H1 (cell line): Measurements from ENCODE around the gene DHRS7C. TPM values are rescaled to one million over a fixed set of nuclear protein-coding genes. Genes with fewer than 3 reads are reported as not detected.

Source experiments
- CTCF ChIA-PET: fragments of 300-600 bp; sonication (Branson Sonifier 250); formaldehyde crosslinking; loops from one replicate; lab custom pipeline; 2021; ENCODE audit not compliant: partially characterized antibody; lab: Charles Lee
- POLR2A ChIA-PET: fragments of 300-600 bp; sonication (Branson Sonifier 250); formaldehyde crosslinking; loops from one replicate; lab custom pipeline; 2021; ENCODE audit warnings: inconsistent platforms; ENCODE audit not compliant: partially characterized antibody; lab: Charles Lee
- DNase-seq, 2 experiments: peaks; one replicate each; pipeline versions ENCODE4 v3.0.0 to v3.0.0-alpha.2; 2010 to 2022; ENCODE audit warnings: low spot score in 2 of 2, low read depth in 1 of 2, mixed read lengths in 1 of 2
- FAIRE-seq: peaks from 2 replicates; lab custom pipeline; 2011; peaks lifted over from hg19 to GRCh38; lab: Jason Lieb, UNC
- H2AFZ ChIP-seq: 2 replicates; pipeline ENCODE4 v1.8.1; 2012; ENCODE audit warnings: low read length, inconsistent platforms
- H2AK5ac ChIP-seq: 2 replicates; pipeline ENCODE4 v1.6.1; 2013; ENCODE audit warnings: low read depth, low read length
- H2BK120ac ChIP-seq: replicated peaks from 2 replicates; pipeline ENCODE3; 2013; ENCODE audit warnings: low read depth, low read length, inconsistent platforms
- H2BK12ac ChIP-seq: 2 replicates; pipeline ENCODE4 v1.6.1; 2013; ENCODE audit warnings: low read depth, low read length
- H2BK15ac ChIP-seq: 2 replicates; pipeline ENCODE4 v1.6.1; 2013; ENCODE audit warnings: low read length
- H2BK20ac ChIP-seq: 2 replicates; pipeline ENCODE4 v1.6.1; 2013; ENCODE audit warnings: low read length
- H2BK5ac ChIP-seq: 2 replicates; pipeline ENCODE4 v1.6.1; 2013; ENCODE audit warnings: low read depth, low read length
- H3K14ac ChIP-seq: 2 replicates; pipeline ENCODE4 v1.6.1; 2013; ENCODE audit warnings: inconsistent platforms; ENCODE audit not compliant: insufficient read length
- H3K18ac ChIP-seq: 2 replicates; pipeline ENCODE4 v1.6.1; 2013; ENCODE audit warnings: low read length; ENCODE audit errors: extremely low read depth
- H3K23ac ChIP-seq: 2 replicates; pipeline ENCODE4 v1.6.1; 2013; ENCODE audit warnings: inconsistent platforms; ENCODE audit not compliant: insufficient read length
- H3K23me2 ChIP-seq: 2 replicates; pipeline ENCODE4 v1.6.1; 2013; ENCODE audit warnings: low read depth, low read length
- H3K27ac ChIP-seq: 2 replicates; pipeline ENCODE4 v1.6.1; 2011; ENCODE audit warnings: low read depth, low read length, inconsistent platforms
- H3K27me3 ChIP-seq, 4 experiments: replicated peaks in 1 of 4; 1 replicate in 1 of 4; 2 replicates in 3 of 4; pipeline versions ENCODE4 v1.6.1 to v1.8.1; 2011 to 2013; ENCODE audit warnings: low read length in 3 of 4, mild to moderate bottlenecking in 3 of 4, inconsistent platforms in 2 of 4, mixed read lengths in 2 of 4, moderate library complexity in 1 of 4; ENCODE audit not compliant: control insufficient read depth in 3 of 4, insufficient read depth in 3 of 4; ENCODE audit errors: extremely low read depth in 1 of 4
- H3K36me3 ChIP-seq, 4 experiments: 2 replicates each; pipeline versions ENCODE4 v1.6.1 to v1.8.1; 2011 to 2013; ENCODE audit warnings: mild to moderate bottlenecking in 4 of 4, low read length in 3 of 4, moderate library complexity in 2 of 4, control low read depth in 1 of 4, inconsistent platforms in 1 of 4; ENCODE audit not compliant: insufficient read depth in 4 of 4, control insufficient read depth in 2 of 4
- H3K4ac ChIP-seq: replicated peaks from 2 replicates; pipeline ENCODE3; 2013; ENCODE audit warnings: low read length, low read depth, mixed read lengths, inconsistent platforms; ENCODE audit not compliant: insufficient read length
- H3K4me1 ChIP-seq, 4 experiments: replicated peaks in 1 of 4; 1 replicate in 1 of 4; 2 replicates in 3 of 4; pipeline versions ENCODE4 v1.6.1 to v1.8.1; 2011 to 2013; ENCODE audit warnings: low read length in 3 of 4, inconsistent platforms in 2 of 4, mixed read lengths in 1 of 4; ENCODE audit not compliant: insufficient read depth in 4 of 4, control insufficient read depth in 3 of 4
- H3K4me2 ChIP-seq, 2 experiments: 2 replicates each; pipeline versions ENCODE4 v1.6.1 to v1.8.1; 2011 to 2013; ENCODE audit warnings: low read depth in 2 of 2, low read length in 2 of 2, control low read depth in 1 of 2, inconsistent platforms in 1 of 2, mild to moderate bottlenecking in 1 of 2; ENCODE audit not compliant: insufficient read depth in 1 of 2
- H3K4me3 ChIP-seq, 4 experiments: fragments of 200-600, 300-600 bp in 1 of 4; sonication (generic), shearing (Covaris generic), sonication (Bioruptor Twin) in 1 of 4; 2 replicates each; pipeline versions ENCODE4 v1.5.1 to v1.8.1; 2011 to 2016; ENCODE audit warnings: low read length in 4 of 4, low read depth in 3 of 4, control low read depth in 2 of 4, inconsistent platforms in 2 of 4, mild to moderate bottlenecking in 2 of 4, mixed read lengths in 1 of 4, moderate library complexity in 1 of 4; ENCODE audit not compliant: insufficient read depth in 2 of 4; ENCODE audit errors: extremely low read depth in 1 of 4
- H3K56ac ChIP-seq: replicated peaks from 2 replicates; pipeline ENCODE3; 2013; ENCODE audit warnings: low read depth, mild to moderate bottlenecking, mixed read lengths, low read length, inconsistent platforms; ENCODE audit not compliant: insufficient read length
- H3K79me1 ChIP-seq: 2 replicates; pipeline ENCODE4 v1.6.1; 2013; ENCODE audit warnings: low read depth, low read length, control low read depth
- H3K79me2 ChIP-seq, 2 experiments: 2 replicates each; pipeline versions ENCODE4 v1.6.1 to v1.8.1; 2012 to 2013; ENCODE audit warnings: low read length in 2 of 2, mild to moderate bottlenecking in 2 of 2, inconsistent platforms in 1 of 2; ENCODE audit not compliant: insufficient read depth in 2 of 2, control insufficient read depth in 1 of 2
- H3K9ac ChIP-seq, 4 experiments: replicated peaks in 1 of 4; 1 replicate in 1 of 4; 2 replicates in 3 of 4; pipeline versions ENCODE4 v1.6.1 to v1.8.1; 2011 to 2013; ENCODE audit warnings: low read depth in 3 of 4, low read length in 3 of 4, control low read depth in 2 of 4, mild to moderate bottlenecking in 2 of 4, moderate library complexity in 2 of 4, inconsistent platforms in 1 of 4; ENCODE audit errors: extremely low read depth in 1 of 4
- H3K9me3 ChIP-seq, 2 experiments: 2 replicates each; pipeline versions ENCODE4 v1.6.1 to v1.8.1; 2012 to 2013; ENCODE audit warnings: mild to moderate bottlenecking in 2 of 2, moderate library complexity in 2 of 2, control low read depth in 1 of 2, inconsistent platforms in 1 of 2, low read depth in 1 of 2, low read length in 1 of 2, mixed read lengths in 1 of 2; ENCODE audit not compliant: insufficient read depth in 2 of 2
- H4K20me1 ChIP-seq, 2 experiments: replicated peaks in 1 of 2; 2 replicates each; pipeline versions ENCODE3 to v1.8.1; 2011 to 2013; ENCODE audit warnings: inconsistent platforms in 2 of 2, low read length in 2 of 2, mild to moderate bottlenecking in 1 of 2; ENCODE audit not compliant: insufficient read depth in 2 of 2, control insufficient read depth in 1 of 2
- H4K5ac ChIP-seq: 2 replicates; pipeline ENCODE4 v1.6.1; 2013; ENCODE audit warnings: low read length, low read depth, mixed read lengths, inconsistent platforms; ENCODE audit not compliant: insufficient read length
- H4K8ac ChIP-seq: 2 replicates; pipeline ENCODE4 v1.8.0; 2013; ENCODE audit warnings: mild to moderate bottlenecking, moderate library complexity, low read length, inconsistent platforms; ENCODE audit not compliant: insufficient read depth; ENCODE audit errors: extremely low read depth
- H4K91ac ChIP-seq: replicated peaks from 2 replicates; pipeline ENCODE3; 2013; ENCODE audit warnings: low read length, mixed read lengths, inconsistent platforms; ENCODE audit not compliant: insufficient read length
- BCL11A ChIP-seq, 2 experiments: IDR thresholded peaks; one replicate each; pipeline ENCODE4 v1.6.1; 2011; ENCODE audit warnings: low read depth in 2 of 2, low read length in 2 of 2, mild to moderate bottlenecking in 2 of 2
- CBX8 ChIP-seq: fragments of 300-800, 300-1000 bp; sonication (generic); IDR thresholded peaks from 2 replicates; pipeline ENCODE4 v1.7.1; 2016; ENCODE audit warnings: low read depth, low read length, borderline replicate concordance
- CHD2 ChIP-seq: IDR thresholded peaks from 2 replicates; pipeline ENCODE4 v1.6.1; 2012; ENCODE audit warnings: low read length, improper control_type of control experiment
- FOSL1 ChIP-seq: IDR thresholded peaks from 2 replicates; pipeline ENCODE4 v1.6.1; 2011; ENCODE audit warnings: mild to moderate bottlenecking, low read depth, low read length, moderate library complexity; ENCODE audit not compliant: insufficient read depth
- JUND ChIP-seq: IDR thresholded peaks from 2 replicates; pipeline ENCODE4 v1.6.1; 2011; ENCODE audit warnings: mild to moderate bottlenecking, improper control_type of control experiment, low read length
- KDM4A ChIP-seq: IDR thresholded peaks from one replicate; pipeline ENCODE4 v1.7.1; 2012; ENCODE audit warnings: low read depth, mild to moderate bottlenecking, moderate library complexity, low read length, inconsistent platforms; ENCODE audit not compliant: severe bottlenecking
- NANOG ChIP-seq: IDR thresholded peaks from 2 replicates; pipeline ENCODE4 v1.6.1; 2011; ENCODE audit warnings: low read length, low read depth, mild to moderate bottlenecking, inconsistent platforms; ENCODE audit not compliant: insufficient read depth, poor library complexity, severe bottlenecking
- RBBP5 ChIP-seq: IDR thresholded peaks from 2 replicates; pipeline ENCODE4 v1.7.1; 2012; ENCODE audit warnings: low read depth, mild to moderate bottlenecking, inconsistent platforms, low read length, moderate library complexity, borderline replicate concordance
- SIN3A ChIP-seq, 2 experiments: IDR thresholded peaks in 1 of 2; conservative IDR thresholded peaks in 1 of 2; 2 replicates each; pipeline ENCODE4 v1.6.1; 2011 to 2012; ENCODE audit warnings: low read length in 2 of 2, improper control_type of control experiment in 1 of 2, low read depth in 1 of 2, mild to moderate bottlenecking in 1 of 2
- SP4 ChIP-seq: IDR thresholded peaks from 2 replicates; pipeline ENCODE4 v1.6.1; 2012; ENCODE audit warnings: low read length, inconsistent platforms
- TAF1 ChIP-seq: IDR thresholded peaks from 2 replicates; pipeline ENCODE4 v1.6.1; 2011; ENCODE audit warnings: mild to moderate bottlenecking, low read depth, low read length
- TBP ChIP-seq: IDR thresholded peaks from 2 replicates; pipeline ENCODE4 v1.6.1; 2011; ENCODE audit warnings: low read depth, low read length, improper control_type of control experiment
- TCF12 ChIP-seq: IDR thresholded peaks from 2 replicates; pipeline ENCODE4 v1.6.1; 2011; ENCODE audit warnings: low read depth, mild to moderate bottlenecking, low read length
- YY1 ChIP-seq: IDR thresholded peaks from 2 replicates; pipeline ENCODE4 v1.6.1; 2011; ENCODE audit warnings: low read depth, mild to moderate bottlenecking, low read length
- WGBS, 2 experiments: shearing (Covaris generic) in 1 of 2; methylation state at CpG; one replicate each; pipeline versions ENCODE4 v1.1.6 to v1.1.7; 2013 to 2015; ENCODE audit warnings: low lambda C conversion rate in 2 of 2, mixed read lengths in 2 of 2, inconsistent platforms in 1 of 2, low coverage in 1 of 2, missing lambda C conversion rate in 1 of 2; ENCODE audit not compliant: insufficient replicate concordance in 2 of 2, insufficient coverage in 1 of 2, insufficient read length in 1 of 2; ENCODE audit errors: extremely low coverage in 1 of 2, missing lambda C conversion rate in 1 of 2; 5-methylcytosine and 5-hydroxymethylcytosine counted together
- polyA plus RNA-seq, 7 experiments: library from polyadenylated mRNA; depleted of rRNA in 3 of 7; stranded (reverse) in 5 of 7; unstranded in 2 of 7; fragments of >200 nt in 5 of 7; fragments of 200-250 nt in 2 of 7; gene quantifications; 1 replicate in 5 of 7; 2 replicates in 1 of 7; 4 replicates in 1 of 7; pipeline versions ENCODE4 v1.2.1 to v1.2.3, GENCODE V29; 2011 to 2013; ENCODE audit warnings: missing spikeins in 2 of 7, mixed read lengths in 2 of 7
- total RNA-seq: library from RNA; stranded (reverse); fragmentation: NEBNext Ultra II Directional; extraction: Animal tissue kit (Norgen Biotek cat#: 25700); gene quantifications from 2 replicates; pipeline ENCODE4 v1.2.1, GENCODE V29; 2021

Gene DHRS7C
- total and polyA plus RNA-seq, 2 of the 8 experiments (the other 6 are each of a cell fraction or from before 2014, with no cell fraction given), result not detected

DNA sequence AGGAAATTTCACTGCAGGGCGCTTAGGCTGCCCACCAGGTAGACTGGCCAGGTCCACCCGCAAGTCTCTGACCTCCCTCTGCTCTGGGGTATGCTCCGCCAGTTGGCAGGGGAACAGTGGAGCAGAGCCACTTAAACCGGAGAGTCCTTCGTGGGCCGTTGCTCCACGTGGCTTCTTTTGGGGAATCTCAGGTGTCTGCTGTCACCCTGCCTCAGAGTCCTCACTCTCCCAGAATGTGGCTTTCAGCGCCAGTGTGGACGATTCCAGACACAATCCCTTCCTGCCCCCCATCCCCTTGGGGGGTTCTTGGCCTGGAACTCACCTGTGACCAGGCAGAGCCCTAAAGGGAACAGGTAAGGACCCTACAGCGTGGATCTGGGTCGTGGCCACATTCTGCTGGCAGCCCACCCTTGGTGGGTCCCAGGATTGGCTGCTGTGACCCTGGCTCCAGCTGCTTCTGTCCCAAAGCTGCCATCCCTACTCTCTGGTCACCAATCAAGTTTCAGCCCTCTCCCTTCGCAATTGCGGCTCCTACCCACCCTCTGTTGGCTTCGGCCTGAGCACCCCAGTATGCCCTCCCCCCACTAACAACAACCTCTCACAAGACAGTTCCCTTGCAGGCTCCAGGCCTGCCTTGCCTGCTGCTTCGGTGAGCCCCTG is 22.2 kb downstream of the DHRS7C start:
- Histone ChIP-seq H3K27ac (no peak overlapping the region), H4K91ac (no peak overlapping the region), H2BK20ac (no peak overlapping the region), H2BK12ac (no peak overlapping the region), H3K23ac (no peak overlapping the region), H3K36me3 (no peaks in the 10 kb centered on the region), H2AFZ (no peak overlapping the region), H3K56ac (no peak overlapping the region), H3K9me3 (no peaks in the 10 kb centered on the region), H4K5ac (no peak overlapping the region), H3K4me3 (no peak overlapping the region), H3K27me3 (no peaks in the 10 kb centered on the region), H3K4ac (no peak overlapping the region), H4K8ac (peak overlapping the region; percentile 71), H3K79me1 (no peaks in the 10 kb centered on the region), H3K79me2 (no peaks in the 10 kb centered on the region), H3K14ac (no peak overlapping the region), H2BK120ac (no peak overlapping the region), H2BK5ac (no peak overlapping the region), H2AK5ac (no peak overlapping the region), H3K18ac (no peak overlapping the region), H2BK15ac (no peak overlapping the region), H3K9ac (no peak overlapping the region), H3K23me2 (no peaks in the 10 kb centered on the region), H3K4me2 (no peak overlapping the region), H3K4me1 (no peaks in the 10 kb centered on the region; a peak in 1 of 7 replicates), H4K20me1 (no peaks in the 10 kb centered on the region)
- no peak for FAIRE-seq
- no peak for DNase-seq
- 81% methylated on average over 15 of the region's 15 CpGs; no CpG with 5 or more reads in 1 of the 2 experiments for WGBS, 2 experiments
- ChIA-PET CTCF (interaction anchor here (0.6 to 3.6 kb wide), 32 partner anchors 10 to 586 kb away, joined by 3 to 20 read pairs (median 4); partner anchors contain the start of gene DHRS7C), POLR2A (no interaction called here)
- TF ChIP-seq TCF12, result no peak
- TF ChIP-seq BCL11A (IDR thresholded peaks at IDR 0.05; ENCODE audit: low read depth in 2 of 2, low read length in 2 of 2), result no peak
- TF ChIP-seq NANOG, result no peak
- no peak for TF ChIP-seq KDM4A
- no peak for TF ChIP-seq SP4
- no peak for TF ChIP-seq CBX8
- TF ChIP-seq FOSL1, result no peak
- no peak for TF ChIP-seq TAF1
- no peak for TF ChIP-seq TBP
- no peak for TF ChIP-seq CHD2
- no peak for TF ChIP-seq SIN3A (conservative IDR thresholded peaks at IDR 0.05 in 1 of 2, IDR thresholded peaks at IDR 0.05 in 1 of 2; ENCODE audit: low read depth in 1 of 2, low read length in 2 of 2)
- no peak for TF ChIP-seq YY1
- no peak for TF ChIP-seq RBBP5
- TF ChIP-seq JUND, result no peak
